HG03565 (cell line): Measurements from ENCODE around the gene ZFP36L2.

ENCODE experiments used
- ATAC-seq: cut with Tn5 transposase; IDR thresholded peaks from one replicate; pipeline ENCODE4 v1.9.1; 2021; ENCODE audit warnings: mild to moderate bottlenecking, moderate library complexity; ENCODE audit not compliant: unreplicated experiment

The ZFP36L2 gene, protein sequence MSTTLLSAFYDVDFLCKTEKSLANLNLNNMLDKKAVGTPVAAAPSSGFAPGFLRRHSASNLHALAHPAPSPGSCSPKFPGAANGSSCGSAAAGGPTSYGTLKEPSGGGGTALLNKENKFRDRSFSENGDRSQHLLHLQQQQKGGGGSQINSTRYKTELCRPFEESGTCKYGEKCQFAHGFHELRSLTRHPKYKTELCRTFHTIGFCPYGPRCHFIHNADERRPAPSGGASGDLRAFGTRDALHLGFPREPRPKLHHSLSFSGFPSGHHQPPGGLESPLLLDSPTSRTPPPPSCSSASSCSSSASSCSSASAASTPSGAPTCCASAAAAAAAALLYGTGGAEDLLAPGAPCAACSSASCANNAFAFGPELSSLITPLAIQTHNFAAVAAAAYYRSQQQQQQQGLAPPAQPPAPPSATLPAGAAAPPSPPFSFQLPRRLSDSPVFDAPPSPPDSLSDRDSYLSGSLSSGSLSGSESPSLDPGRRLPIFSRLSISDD

DNA sequence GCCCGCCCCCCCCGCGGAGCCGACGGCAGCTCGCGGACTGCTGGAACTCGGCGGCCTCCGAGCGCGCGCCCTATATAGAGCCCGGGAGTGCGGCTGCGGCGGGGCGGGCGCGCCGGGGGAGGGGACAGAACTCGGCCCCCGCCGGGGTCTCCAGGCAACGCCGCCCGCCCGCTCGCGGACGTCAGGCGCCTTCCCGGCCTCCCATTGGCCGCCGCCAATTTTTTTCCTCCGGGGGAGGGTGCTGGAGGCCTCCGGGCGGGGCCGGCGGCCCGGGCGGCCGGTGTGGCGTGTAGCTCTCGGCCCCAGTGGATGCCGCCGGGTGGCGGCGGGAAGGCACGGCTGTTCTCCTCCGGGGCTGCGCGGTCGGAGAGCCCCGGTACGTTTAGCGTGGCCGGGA lies at the start of gene ZFP36L2:
ZFP36L2 (minus strand) TSS at position 49 of the 397 bp plus-strand sequence. CDS start 291 bp downstream, outside the sequence.
- peak; percentile 50 for ATAC-seq

DNA sequence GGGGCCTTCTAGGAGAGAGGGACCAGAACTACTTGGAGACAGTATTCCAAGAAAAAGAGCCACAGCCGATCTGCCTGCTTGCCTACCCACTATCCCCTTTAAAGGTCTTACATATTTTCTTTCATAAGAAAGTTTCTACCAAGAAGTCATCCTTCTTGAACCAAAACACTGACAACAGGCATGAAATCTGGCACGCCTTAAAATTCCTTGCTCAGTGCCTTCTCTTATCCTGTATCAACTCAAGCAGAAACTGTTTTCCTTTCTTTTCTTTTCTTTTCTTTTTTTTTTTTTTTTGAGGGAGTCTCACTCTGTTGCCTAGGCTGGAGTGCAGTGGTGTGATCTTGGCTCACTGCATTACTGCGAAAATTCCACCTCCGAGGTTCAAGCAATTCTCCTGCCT lies 48.3 kb upstream of the ZFP36L2 start:
- ATAC-seq, result no peak

DNA sequence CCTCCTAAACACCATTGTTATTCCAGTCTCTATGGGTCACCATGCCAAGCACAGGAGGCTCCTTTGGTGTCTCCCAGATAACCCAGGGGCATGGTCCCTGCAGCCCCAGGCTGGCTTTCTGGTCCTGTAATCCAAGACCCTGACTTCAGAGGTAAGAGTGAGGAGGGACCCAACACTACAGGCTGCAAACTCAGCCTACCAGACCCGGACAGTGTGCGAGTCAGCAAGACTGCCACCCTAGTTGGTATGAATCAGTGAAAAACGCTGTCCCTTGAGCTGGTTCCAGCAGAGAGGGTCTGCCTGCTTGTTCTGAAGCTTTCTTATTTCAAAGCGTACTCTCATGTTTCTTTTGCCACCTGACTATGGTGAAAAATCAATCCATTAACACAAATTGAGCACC lies 47.6 kb upstream of the ZFP36L2 start:
- no peak for ATAC-seq

DNA sequence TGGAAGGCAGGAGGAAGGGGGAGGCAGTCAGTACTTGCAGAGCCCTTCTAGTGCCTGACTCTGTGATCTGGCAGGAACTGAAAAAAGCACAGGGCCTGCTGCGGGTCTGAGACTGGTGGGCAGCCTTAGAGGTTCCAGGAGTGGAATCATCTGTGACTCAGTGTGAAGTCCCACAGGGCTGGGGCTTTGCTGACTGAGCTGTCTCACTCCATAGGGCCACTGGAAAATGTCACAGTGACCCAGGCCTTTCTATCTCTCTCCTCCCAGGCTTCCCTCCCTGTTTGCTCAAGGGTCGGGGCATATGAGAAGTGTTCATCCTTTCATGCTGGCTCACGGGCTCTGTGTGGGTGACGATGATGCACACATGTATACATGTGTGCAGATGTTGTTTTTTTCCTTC lies 47.1 kb upstream of the ZFP36L2 start:
- no peak for ATAC-seq

DNA sequence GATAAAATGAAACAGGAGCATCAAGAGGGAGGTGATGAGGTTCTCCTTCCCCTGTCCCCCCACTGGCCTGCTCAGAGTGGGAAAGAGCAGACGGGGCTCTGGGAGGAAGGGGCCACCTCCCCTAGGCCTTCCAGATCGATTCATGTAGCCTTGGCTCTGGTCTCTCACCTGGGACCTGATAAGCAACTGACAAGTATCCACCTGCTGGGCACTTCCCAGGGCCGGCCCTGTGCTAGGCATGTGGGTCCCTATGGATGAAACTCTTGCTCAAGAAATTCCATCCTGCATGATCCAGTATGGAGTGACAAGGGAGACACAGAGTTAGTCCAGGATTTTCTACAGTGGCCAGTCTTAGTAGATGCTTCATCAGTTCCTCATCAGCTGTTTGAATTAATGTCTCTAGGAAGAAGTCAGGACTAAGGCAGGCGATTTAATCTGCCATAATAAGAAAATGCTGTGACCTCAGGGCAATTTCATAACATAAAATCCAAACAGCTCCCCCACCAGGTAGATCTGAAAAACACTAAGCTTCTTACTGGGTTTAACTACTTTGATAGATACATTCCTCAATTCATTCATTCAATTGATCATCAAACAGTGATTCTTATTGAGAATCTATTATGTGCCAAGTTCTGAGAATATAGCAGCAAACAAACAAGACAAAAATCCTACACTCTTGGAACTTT lies 44.7 kb upstream of the ZFP36L2 start:
- no peak for ATAC-seq

DNA sequence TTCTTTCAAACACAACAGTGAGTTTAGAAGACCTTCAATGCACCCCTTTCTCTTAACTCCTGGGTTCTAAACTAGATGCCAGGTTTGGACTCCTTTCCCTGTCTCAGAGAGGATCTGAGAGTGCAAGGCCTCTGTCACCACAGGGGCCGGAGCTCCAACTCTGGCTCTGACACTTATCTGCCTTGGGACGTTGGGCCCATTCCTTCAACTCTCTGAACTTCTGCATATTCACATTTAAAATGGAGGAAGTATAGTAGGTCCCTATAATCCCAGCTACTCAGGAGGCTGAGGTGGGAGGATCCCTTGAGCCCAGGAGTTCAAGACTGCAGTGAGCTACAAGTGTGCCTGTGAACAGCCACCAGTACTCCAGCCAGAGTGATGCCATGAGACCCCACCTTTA lies 44.1 kb upstream of the ZFP36L2 start:
- ATAC-seq, result no peak

DNA sequence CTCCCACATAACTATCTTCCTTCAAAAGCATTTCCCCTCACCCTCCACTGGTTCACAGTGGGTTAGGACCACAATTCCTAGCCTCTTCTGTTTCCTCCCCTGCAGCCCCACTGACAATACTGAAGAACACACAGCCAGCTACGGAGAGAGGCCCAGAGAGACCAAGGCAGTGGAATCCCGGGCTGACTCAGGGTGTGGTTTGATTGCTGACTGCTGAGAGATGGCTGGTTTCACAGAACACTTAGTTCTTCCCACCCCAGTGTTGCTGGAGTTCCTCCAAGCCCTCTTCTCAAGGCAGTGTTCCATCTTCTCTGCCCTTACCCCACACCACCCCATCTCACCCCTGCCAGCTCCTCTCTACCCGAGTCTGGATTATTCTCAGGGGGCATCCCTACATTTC lies 43.3 kb upstream of the ZFP36L2 start:
- ATAC-seq, result no peak

DNA sequence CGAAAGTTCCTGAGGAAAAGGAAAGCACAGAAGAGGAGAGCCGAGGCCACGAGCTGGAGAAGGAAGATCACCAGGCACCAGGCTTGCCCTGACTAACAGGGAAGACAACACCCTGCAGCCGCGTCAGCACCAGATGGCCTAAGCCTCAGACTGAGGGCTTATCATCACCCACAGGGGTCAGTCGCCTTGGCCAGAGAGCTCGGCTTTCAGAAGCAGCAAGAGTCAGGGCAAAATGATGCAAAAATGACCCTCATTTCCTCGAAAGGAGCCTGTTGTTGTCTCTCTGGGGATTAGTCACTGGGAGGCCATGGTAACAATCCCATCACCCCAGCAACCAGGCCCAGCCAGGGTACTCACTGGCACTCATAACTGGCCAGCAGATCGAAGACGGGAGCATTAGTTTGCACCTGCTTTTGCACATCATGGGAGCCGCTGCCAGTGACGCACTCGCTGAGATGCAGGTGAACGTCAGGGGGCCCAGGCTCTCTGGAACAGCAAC lies 42.7 kb upstream of the ZFP36L2 start:
- no peak for ATAC-seq

DNA sequence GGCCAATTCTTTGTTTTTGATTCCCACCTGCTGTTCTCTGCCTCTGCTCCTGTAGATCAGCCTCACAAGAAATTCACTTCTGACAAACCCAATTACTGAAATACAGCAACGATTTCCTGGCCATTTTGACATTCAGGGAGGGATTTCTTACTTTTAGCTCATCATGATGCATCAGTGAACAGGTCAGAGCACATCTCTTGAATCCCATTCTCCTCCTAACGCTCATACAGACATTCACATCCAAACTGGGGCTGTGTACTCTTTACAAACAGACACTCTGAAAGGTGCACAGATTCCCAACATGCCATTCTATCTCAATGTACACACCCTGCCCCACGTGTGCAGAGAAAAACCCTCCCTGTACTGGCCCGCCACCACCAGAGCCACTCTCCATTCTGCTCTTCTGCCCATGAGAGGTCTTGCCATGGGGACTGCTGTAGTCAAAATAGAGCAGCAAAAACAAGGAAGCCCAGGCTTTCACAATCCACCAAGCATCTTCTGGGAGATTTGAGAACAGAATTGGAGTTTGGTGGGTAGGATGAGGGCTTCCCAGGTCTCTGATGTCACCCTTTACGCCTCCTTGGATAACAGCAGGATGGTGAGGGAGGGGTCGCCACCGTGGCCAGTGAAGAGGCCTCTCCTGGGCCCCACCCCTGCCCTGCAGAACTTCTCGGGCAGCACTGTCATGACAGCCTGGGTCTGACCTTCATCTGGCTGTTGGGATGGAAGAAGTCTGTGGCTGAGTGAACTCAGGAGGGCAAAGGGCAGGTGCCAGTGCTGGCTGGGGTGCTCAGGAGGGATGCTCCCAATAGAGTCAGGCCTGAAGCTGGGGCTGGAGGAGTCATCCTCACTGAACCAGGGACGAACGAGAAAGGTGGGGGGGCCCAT lies 41.9 kb upstream of the ZFP36L2 start:
- ATAC-seq, result no peak

DNA sequence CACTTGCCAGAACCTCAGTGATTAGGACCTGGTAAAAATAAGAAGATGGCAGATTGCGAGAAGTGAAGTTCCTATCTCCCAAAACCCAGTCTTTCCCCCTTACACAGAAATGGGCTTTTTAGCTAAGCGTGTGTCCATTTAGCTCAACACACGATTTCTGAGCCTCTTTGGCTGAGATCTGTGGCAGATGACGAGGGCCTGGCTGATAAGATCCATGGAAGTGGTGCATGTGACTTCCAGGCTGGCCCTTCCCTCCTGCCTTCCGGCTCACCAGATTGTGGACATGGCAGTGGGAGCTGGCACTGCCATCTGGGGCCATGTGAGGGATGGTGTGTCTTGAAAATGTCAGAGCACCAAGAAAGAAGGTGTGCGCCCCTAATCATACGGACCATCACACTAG lies 41.0 kb upstream of the ZFP36L2 start:
- ATAC-seq, result no peak

DNA sequence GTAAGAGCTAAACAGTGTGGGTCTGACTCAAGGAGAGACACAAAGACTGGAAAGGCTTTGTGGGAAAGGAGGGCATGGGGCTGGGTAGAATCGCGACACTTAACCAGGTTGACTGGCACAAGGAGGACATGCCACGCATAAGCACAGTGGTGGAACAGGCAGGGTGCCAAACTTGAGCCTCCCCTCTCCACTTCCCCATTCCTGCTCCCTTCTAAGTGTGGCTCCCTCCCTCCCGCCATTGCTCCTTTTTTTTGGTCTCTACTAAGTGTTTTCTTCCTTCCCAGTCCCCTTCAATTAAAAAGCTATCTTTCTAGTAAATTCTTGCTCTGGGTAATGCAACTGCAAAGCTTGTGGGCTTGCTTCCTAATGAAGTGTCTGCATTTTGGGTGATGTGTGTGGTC lies 40.3 kb upstream of the ZFP36L2 start:
- ATAC-seq, result no peak

DNA sequence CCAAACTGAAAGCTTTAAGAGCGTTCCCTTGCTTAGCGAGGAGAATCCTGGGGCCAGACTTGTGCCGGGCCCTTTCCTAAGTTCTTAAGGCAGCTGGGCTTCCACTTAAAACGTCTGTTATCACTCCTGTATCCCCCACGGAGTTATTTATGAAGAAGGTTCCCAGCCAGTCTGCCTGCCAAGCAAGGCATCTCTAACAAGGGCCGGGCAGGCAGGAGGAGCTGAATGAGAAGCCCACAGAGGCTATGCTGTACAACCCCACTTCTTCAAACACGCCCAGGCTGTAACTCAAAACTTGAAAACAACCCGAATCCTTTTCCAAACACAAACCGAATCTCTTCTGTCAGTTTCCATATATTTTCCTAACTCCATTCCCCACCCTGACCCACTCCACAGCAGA lies 39.0 kb upstream of the ZFP36L2 start:
- ATAC-seq, result no peak

DNA sequence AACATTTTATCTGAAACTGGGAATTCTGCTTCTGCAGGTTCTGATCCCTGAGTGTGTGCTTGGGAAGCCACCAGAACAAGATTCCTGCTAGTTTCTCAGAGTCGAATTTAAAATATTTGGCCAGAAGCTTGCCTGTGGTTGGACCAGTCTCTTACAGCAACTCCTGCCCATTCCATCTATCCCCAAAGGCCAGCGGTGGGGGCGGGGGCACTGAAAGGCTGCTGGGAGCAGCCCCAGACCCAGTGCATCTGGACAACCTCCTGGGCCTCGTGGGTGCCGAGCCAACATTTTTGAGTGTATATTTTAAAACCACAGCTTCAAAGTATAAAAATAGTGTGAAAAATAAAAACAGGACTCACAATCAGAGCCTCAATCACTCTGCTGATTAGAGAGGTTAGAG lies 38.6 kb upstream of the ZFP36L2 start:
- no peak for ATAC-seq

DNA sequence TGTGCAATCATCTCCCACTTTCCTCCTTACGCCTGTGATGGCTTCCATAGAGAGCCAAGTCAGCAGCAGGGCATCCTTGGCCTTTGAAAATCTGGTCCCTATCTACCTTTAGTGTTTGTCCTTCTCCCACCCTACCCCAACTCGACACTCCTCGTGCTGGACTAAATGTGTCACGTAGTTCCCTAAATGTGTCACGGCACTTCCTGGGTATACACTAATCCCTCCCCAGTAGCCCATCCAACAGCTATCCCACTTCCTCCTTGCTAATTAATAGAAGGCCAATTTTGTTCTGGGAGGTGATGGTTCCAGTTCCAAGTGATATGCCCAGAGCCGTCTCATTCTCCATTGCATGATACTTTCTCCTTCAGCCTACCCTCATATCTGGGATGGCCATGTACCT lies 36.5 kb upstream of the ZFP36L2 start:
- no peak for ATAC-seq

DNA sequence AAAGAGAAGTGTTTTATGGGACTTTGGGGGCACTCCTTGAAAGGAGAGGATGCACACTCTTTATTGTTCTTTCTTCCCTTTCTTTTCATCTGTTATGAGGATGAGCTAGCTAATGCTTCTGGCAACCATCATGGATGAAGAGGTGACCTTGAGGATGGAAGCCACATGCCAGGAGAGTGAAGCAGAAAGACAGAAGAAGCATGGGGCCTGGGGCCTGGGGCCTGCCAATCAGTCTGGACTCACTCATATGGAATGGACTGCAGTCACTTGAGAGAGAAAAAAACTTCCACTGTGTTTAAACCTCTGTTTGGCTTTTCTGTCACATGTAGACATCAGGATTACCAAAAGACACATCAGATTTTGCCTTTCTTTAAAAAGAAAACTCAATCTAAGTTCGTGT lies 35.8 kb upstream of the ZFP36L2 start:
- ATAC-seq, result no peak

DNA sequence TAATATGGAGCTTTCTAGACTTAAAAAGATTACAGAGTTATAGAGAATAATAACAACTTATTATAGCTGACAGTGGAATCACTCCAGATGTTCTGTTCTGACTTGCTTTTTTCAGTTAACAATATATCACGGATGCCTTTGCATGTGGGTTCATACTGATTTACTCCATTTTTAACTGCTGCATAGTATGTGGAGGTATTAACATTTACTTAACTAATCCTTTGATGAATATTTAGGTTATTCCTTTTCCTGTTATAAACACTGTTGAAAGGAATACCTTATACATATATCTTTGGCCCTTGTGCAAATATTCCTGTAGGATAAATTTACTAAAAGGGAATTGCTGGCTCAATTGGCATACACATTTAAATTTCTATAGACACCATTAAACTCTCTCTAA lies 33.1 kb upstream of the ZFP36L2 start:
- ATAC-seq, result no peak

DNA sequence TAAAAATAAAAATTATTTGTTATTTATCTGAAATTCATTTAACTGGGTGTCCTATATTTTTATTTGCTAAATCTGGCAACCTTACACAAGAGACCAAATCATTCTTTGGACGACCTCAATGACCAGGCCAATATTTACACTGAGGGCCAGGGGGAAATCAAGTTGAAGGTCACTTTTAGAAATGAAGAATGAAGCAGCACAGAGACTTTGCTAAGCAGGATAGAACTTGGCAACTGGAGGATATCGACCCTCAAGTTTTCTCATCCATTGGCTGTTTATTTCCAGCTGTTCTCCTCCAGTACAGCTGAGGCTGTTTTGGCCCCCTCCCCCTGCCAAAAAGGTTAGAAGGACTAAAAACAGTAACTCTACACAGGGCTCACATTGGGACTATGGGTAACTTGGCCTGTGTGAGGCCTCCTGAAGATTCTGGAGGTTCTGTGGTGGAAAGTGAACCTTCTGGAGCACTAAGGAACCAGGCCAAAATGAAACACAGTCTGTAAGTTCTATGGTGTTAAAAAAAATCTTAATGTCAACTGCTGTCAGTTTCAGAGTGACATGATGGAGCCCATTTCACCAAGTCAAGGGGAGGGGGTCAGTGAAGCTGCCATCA lies 32.2 kb upstream of the ZFP36L2 start:
- ATAC-seq, result no peak

DNA sequence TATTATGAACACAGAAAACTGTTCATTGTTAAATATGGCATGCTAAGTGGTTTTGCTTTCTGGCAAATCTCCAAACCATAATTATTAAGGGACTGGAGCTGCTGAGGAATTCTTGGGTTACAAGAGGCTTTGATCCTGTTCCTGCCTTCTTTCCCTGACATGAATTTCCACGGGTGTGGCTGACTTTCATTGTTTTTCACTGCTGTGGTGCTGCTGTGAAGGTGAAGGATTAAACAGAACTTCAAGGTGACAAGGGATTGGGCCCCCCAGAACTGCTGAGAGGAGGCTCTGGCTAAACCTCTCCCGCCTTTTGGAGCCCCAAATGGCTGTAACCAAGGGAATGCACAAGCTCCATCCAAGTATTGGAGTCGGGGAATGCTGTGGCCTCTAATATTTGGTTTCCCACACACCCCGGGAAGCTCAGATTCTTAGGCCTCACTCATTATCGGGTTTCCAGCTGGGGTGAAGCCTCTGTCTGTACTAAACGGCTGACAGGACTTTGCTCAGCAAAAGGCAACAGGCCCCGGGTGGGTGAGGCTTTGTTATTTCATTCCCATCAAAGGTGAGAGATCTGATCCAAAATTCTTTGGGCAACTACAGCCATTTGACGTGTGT lies 29.0 kb upstream of the ZFP36L2 start:
- ATAC-seq, result no peak

DNA sequence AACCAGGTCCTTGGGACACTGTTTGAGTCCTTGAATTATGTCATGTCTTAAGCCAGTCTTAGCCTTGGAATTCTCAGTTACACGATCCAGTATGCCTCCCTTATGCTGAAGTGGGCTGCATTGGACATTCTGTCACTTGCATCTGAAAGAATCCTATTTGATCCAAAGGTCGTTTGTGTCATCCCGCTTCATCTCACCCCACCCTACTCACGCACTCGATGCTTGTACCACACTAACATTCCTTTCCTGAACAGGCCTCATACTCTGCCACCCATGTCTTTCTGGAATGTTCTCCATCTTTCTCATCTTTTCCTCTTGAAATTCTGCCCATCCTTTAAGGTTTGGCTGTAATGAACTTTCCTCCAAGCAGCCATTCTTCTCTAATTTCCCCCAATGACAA lies 27.9 kb upstream of the ZFP36L2 start:
- ATAC-seq, result no peak

DNA sequence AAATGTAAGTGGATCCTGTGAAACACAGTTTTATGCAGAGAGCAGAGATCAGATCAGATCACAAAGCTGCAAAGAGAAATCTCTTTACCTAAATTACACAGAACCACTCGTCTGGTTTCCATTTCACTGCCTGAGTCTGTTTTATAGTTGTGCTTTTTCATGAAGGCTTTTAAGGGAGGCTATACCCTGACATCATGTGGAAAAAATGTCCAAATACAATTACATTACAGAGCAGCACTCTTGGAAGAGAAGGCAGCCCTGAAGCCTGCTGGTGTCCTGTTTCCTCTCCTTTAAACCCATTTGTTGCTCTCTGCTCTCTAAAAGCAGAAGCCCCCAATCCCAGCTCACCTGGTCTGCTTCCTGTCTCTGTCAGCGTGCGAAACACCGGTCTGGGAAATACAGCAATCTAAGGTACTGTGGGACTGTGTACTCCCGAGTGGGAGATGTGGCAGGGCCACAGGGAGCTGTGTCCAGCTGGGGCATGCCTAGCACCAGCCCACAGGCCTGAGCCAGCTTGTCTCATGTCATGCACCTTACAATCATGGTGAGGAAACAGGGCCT lies 24.8 kb upstream of the ZFP36L2 start:
- ATAC-seq, result no peak
